GM18951 (cell line): ENCODE data around the gene PIEZO1.
"Not testable (repeated sequence)": the region's sequence is repeated elsewhere in the genome, so short reads cannot be mapped to it uniquely, and the experiment has no call there.

ENCODE experiments used
- POLR2A ChIP-seq: IDR thresholded peaks from 4 replicates; pipeline ENCODE4 v1.6.1; 2011; ENCODE audit warnings: mild to moderate bottlenecking; ENCODE audit not compliant: insufficient read length, insufficient read depth; ENCODE audit errors: extremely low read depth
- in situ Hi-C: fragments of 300-500 bp; cut with MboI; formaldehyde crosslinking; loops from one replicate; pipeline ENCODE4 v1.12.0; 2022; ENCODE audit warnings: low sequenced_read_pairs, mixed read lengths, inconsistent platforms; ENCODE audit not compliant: unreplicated experiment

PIEZO1 gene

GRCh38 chr16:88676502-88677242 lies 108.3 kb downstream of the PIEZO1 start:
- in situ Hi-C loops: no loop called here

GRCh38 chr16:88673716-88674379 lies 111.2 kb downstream of the PIEZO1 start:
- in situ Hi-C loops: no loop called here
- TF ChIP-seq POLR2A: no peak

More at GRCh38 chr16:88676502-88677242, 108.3 kb downstream of the PIEZO1 start:
- no peak for TF ChIP-seq POLR2A

GRCh38 chr16:88672776-88673175 lies 112.2 kb downstream of the PIEZO1 start:
- in situ Hi-C loops: no loop called here
- no peak for TF ChIP-seq POLR2A

- no peak for TF ChIP-seq POLR2A
- in situ Hi-C loops: no loop called here
Observed at GRCh38 chr16:88671806-88672205, 113.2 kb downstream of the PIEZO1 start.

GRCh38 chr16:88669980-88670379 lies 115.0 kb downstream of the PIEZO1 start:
- TF ChIP-seq POLR2A: no peak
- in situ Hi-C loops: no loop called here

- in situ Hi-C loops: not testable (repeated sequence)
Observed at GRCh38 chr16:88669493-88669892, 115.5 kb downstream of the PIEZO1 start.

GRCh38 chr16:88667461-88667860 lies 117.6 kb downstream of the PIEZO1 start:
- TF ChIP-seq POLR2A: no peak
- in situ Hi-C loops: no loop called here

- TF ChIP-seq POLR2A: no peak
- in situ Hi-C loops: no loop called here
Observed at GRCh38 chr16:88665570-88665969, 119.5 kb downstream of the PIEZO1 start.
